ENCODE measurements around the gene SUGCT. TPM values are rescaled to one million over a fixed set of nuclear protein-coding genes. Genes with fewer than 3 reads are reported as not detected.

SUGCT gene
- total RNA-seq, 3 donors from 2014 or later (not counting 1 experiment from before 2014, with no cell fraction given): 0.40 to 0.59 TPM; not detected in 1

GRCh38 chr7:40706829-40707228 is 572.0 kb downstream of the SUGCT start:
- peaks cover 0 to 2% of the 10 kb centered on the region in 2 donors for H3K9me3 Mint-ChIP-seq
- no peaks in the 10 kb centered on the region for H3K36me3 ChIP-seq (ENCODE audit: control insufficient read depth, insufficient read depth, low read length)
- no peak for TF ChIP-seq CTCF (IDR thresholded peaks at IDR 0.05)
- H3K36me3 Mint-ChIP-seq: no peaks in the 10 kb centered on the region
- no peak overlapping the region for H3K27ac ChIP-seq (ENCODE audit: low read length)
- H3K4me1 Mint-ChIP-seq: no peaks in the 10 kb centered on the region
- H3K9me3 ChIP-seq (ENCODE audit: control insufficient read depth, insufficient read depth, low read length): no peaks in the 10 kb centered on the region
- no peak overlapping the region for H3K4me3 ChIP-seq (ENCODE audit: low read length)
- no peaks in the 10 kb centered on the region for H3K4me1 ChIP-seq (ENCODE audit: control insufficient read depth, insufficient read depth, low read length)
- intact Hi-C loops (cut with micrococcal nuclease): no loop called here
- no peaks in the 10 kb centered on the region for H3K27me3 Mint-ChIP-seq (ENCODE audit: low read depth in 2 of 2)
- no peak for DNase-seq
- H3K27me3 ChIP-seq (ENCODE audit: control insufficient read depth, insufficient read depth, low read length): no peaks in the 10 kb centered on the region
- WGBS (ENCODE audit: insufficient coverage): 93% methylated on average over 2 of the region's 3 CpGs
- ATAC-seq: no peak
- no peak overlapping the region for H3K27ac Mint-ChIP-seq
- no peak overlapping the region for H3K4me3 Mint-ChIP-seq

GRCh38 chr7:40709062-40709964 is 574.5 kb downstream of the SUGCT start:
- H3K4me3 Mint-ChIP-seq: no peak overlapping the region
- no peak overlapping the region for H3K27ac ChIP-seq (ENCODE audit: low read length)
- no peak for TF ChIP-seq CTCF (IDR thresholded peaks at IDR 0.05)
- DNase-seq: no peak
- H3K9me3 Mint-ChIP-seq: peaks cover 0 to 2% of the 10 kb centered on the region in 2 donors
- no peak overlapping the region for H3K4me3 ChIP-seq (ENCODE audit: low read length)
- no peaks in the 10 kb centered on the region for H3K36me3 ChIP-seq (ENCODE audit: control insufficient read depth, insufficient read depth, low read length)
- no peaks in the 10 kb centered on the region for H3K27me3 ChIP-seq (ENCODE audit: control insufficient read depth, insufficient read depth, low read length)
- H3K9me3 ChIP-seq (ENCODE audit: control insufficient read depth, insufficient read depth, low read length): no peaks in the 10 kb centered on the region
- no peaks in the 10 kb centered on the region for H3K4me1 Mint-ChIP-seq
- H3K27ac Mint-ChIP-seq: no peak overlapping the region
- no peaks in the 10 kb centered on the region for H3K27me3 Mint-ChIP-seq (ENCODE audit: low read depth in 2 of 2)
- intact Hi-C loops (cut with micrococcal nuclease): no loop called here
- no peaks in the 10 kb centered on the region for H3K4me1 ChIP-seq (ENCODE audit: control insufficient read depth, insufficient read depth, low read length)
- ATAC-seq: peak; percentile 29 to 76 (median 50)
- no peaks in the 10 kb centered on the region for H3K36me3 Mint-ChIP-seq
- 73% methylated on average over 4 of the region's 6 CpGs for WGBS (ENCODE audit: insufficient coverage)

- no peaks in the 10 kb centered on the region for H3K36me3 Mint-ChIP-seq
- H3K4me1 Mint-ChIP-seq: no peaks in the 10 kb centered on the region
- peaks cover 0 to 4% of the 10 kb centered on the region in 2 donors for H3K27me3 Mint-ChIP-seq (ENCODE audit: low read depth in 2 of 2)
- no peak overlapping the region for H3K27ac Mint-ChIP-seq
- 91% methylated on average over 6 of the region's 6 CpGs for WGBS (ENCODE audit: insufficient coverage)
- DNase-seq: no peak
- H3K27me3 ChIP-seq (ENCODE audit: control insufficient read depth, insufficient read depth, low read length): no peaks in the 10 kb centered on the region
- H3K36me3 ChIP-seq (ENCODE audit: control insufficient read depth, insufficient read depth, low read length): no peaks in the 10 kb centered on the region
- no peak overlapping the region for H3K4me3 Mint-ChIP-seq
- intact Hi-C loops (cut with micrococcal nuclease): no loop called here
- no peak overlapping the region for H3K4me3 ChIP-seq (ENCODE audit: low read length)
- no peaks in the 10 kb centered on the region for H3K4me1 ChIP-seq (ENCODE audit: control insufficient read depth, insufficient read depth, low read length)
- H3K27ac ChIP-seq (ENCODE audit: low read length): no peak overlapping the region
- peaks cover 0 to 3% of the 10 kb centered on the region in 2 donors for H3K9me3 Mint-ChIP-seq
- ATAC-seq: no peak
- no peaks in the 10 kb centered on the region for H3K9me3 ChIP-seq (ENCODE audit: control insufficient read depth, insufficient read depth, low read length)
- TF ChIP-seq CTCF (IDR thresholded peaks at IDR 0.05): no peak
Measured at GRCh38 chr7:40711706-40712105, 576.9 kb downstream of the SUGCT start.
